Chondrocyte (in vitro differentiated cells): ENCODE results near the gene CALHM5. TPM values are rescaled to one million over a fixed set of nuclear protein-coding genes. Genes with fewer than 3 reads are reported as not detected.

Experiments
- DNase-seq: peaks from one replicate; pipeline ENCODE4 v3.0.0; 2021; ENCODE audit warnings: mixed read lengths, low spot score
- H3K27ac Mint-ChIP-seq: one replicate; pipeline ENCODE4 v1.8.0; 2021; ENCODE audit warnings: mild to moderate bottlenecking, moderate library complexity, mixed read lengths; ENCODE audit not compliant: unreplicated experiment
- H3K27me3 Mint-ChIP-seq: 2 replicates; pipeline ENCODE4 v1.8.0; 2021; ENCODE audit warnings: low read depth, mixed read lengths
- H3K36me3 Mint-ChIP-seq: 2 replicates; pipeline ENCODE4 v1.8.0; 2021; ENCODE audit warnings: low read depth, mixed read lengths
- H3K4me1 Mint-ChIP-seq: 2 replicates; pipeline ENCODE4 v1.8.0; 2021; ENCODE audit warnings: low read depth, mild to moderate bottlenecking, mixed read lengths
- H3K4me3 Mint-ChIP-seq: one replicate; pipeline ENCODE4 v1.8.0; 2021; ENCODE audit warnings: mild to moderate bottlenecking, moderate library complexity, mixed read lengths; ENCODE audit not compliant: unreplicated experiment
- H3K9me3 Mint-ChIP-seq: 2 replicates; pipeline ENCODE4 v1.8.0; 2021; ENCODE audit warnings: low read depth, mixed read lengths
- total RNA-seq: library from RNA; stranded (reverse); gene quantifications from 3 replicates; pipeline ENCODE4 v1.2.1, GENCODE V29; 2021
- TF ChIP-seq, protein P1 (sequence below): fragments of 200-600 bp; sonication (generic); IDR thresholded peaks from 2 replicates; pipeline ENCODE4 v1.5.0; 2021; ENCODE audit warnings: antibody characterized with exemption, mild to moderate bottlenecking, moderate library complexity

CALHM5 gene
- total RNA-seq, 1 donor from 2014 or later = 10.8 TPM

DNA sequence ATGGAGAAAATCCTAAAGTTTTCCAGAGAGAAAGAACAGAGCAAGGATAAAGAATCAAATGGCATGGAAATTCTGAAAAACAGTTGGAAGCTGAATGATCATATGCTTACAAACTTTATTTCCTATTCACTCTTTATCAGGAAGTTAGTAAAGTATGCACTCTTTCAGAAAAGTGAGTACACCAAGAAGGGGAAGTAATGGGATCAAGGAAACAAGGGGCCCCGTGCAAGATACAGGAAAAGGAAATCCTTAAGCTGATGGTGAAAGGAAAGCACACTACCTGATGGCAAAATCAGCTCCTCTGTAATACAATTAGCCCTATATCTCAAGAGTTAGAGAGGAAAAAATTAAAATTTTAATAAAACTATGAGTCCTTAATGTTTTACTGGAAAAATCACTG lies 36.3 kb upstream of the CALHM5 start:
- TF ChIP-seq, protein P1, sequence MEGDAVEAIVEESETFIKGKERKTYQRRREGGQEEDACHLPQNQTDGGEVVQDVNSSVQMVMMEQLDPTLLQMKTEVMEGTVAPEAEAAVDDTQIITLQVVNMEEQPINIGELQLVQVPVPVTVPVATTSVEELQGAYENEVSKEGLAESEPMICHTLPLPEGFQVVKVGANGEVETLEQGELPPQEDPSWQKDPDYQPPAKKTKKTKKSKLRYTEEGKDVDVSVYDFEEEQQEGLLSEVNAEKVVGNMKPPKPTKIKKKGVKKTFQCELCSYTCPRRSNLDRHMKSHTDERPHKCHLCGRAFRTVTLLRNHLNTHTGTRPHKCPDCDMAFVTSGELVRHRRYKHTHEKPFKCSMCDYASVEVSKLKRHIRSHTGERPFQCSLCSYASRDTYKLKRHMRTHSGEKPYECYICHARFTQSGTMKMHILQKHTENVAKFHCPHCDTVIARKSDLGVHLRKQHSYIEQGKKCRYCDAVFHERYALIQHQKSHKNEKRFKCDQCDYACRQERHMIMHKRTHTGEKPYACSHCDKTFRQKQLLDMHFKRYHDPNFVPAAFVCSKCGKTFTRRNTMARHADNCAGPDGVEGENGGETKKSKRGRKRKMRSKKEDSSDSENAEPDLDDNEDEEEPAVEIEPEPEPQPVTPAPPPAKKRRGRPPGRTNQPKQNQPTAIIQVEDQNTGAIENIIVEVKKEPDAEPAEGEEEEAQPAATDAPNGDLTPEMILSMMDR = no peak
- Mint-ChIP-seq H3K27me3 (no peaks in the 10 kb centered on the region), H3K4me3 (no peak overlapping the region), H3K36me3 (no peaks in the 10 kb centered on the region), H3K27ac (no peak overlapping the region), H3K4me1 (peaks cover 5% of the 10 kb centered on the region), H3K9me3 (no peaks in the 10 kb centered on the region)
- no peak for DNase-seq

DNA sequence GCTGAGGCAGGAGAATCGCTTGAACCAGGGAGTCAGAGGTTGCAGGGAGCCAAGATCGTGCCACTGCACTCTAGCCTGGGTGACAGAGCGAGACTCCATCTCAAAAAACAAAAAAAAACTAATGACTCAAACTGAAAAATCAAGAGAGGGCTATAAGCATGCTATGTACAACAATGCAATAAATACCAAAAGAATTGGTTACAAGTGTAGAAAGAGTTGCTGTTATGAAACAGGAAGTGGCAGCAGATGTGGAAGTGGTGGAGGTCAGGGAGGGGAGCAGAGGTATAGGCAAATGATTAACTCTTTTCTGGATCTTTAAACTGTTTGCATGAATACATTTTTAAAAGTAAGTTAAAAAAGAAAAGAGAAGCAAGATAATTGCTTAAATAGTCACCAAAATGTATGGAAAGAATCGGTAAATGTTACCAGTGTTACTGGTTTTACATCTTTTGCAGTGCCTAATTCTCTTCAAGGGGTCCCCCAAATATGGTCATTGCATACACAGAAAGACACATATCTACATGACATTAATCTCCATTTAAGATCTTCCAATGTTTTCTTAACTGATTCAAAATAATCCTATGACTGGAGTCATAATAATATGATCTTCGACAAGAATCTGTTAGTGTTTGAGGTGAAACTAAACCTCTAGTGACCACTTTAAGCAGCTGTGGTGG lies 35.3 kb upstream of the CALHM5 start:
- TF ChIP-seq, protein P1 = no peak
- Mint-ChIP-seq H3K4me1 (peaks cover 5% of the 10 kb centered on the region), H3K36me3 (no peaks in the 10 kb centered on the region), H3K27ac (no peak overlapping the region), H3K4me3 (no peak overlapping the region), H3K27me3 (no peaks in the 10 kb centered on the region), H3K9me3 (no peaks in the 10 kb centered on the region)
- no peak for DNase-seq

DNA sequence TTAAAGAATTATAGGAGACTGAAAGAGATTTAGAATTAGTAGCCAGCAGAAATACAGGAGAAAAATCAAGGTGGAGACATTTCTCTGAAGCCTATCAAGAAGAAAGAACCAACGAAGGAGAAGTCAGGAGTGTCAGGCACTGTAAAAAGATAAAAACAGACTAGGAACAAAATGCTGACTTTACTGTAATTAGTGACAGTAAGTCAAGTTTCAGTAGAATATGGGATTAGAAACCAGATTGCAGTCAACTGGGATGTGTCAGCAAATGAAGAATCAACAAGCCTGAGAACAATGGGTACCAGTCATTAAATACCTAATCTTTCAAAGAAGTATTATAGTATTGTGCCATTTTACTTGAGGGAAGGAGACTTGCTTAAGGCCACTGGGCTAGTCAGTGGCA lies 28.7 kb upstream of the CALHM5 start:
- H3K4me3 Mint-ChIP-seq = no peak overlapping the region
- TF ChIP-seq, protein P1 = no peak
- peaks cover 5% of the 10 kb centered on the region for H3K4me1 Mint-ChIP-seq
- no peak overlapping the region for H3K27ac Mint-ChIP-seq
- H3K9me3 Mint-ChIP-seq = no peaks in the 10 kb centered on the region
- DNase-seq = no peak
- no peaks in the 10 kb centered on the region for H3K36me3 Mint-ChIP-seq
- no peaks in the 10 kb centered on the region for H3K27me3 Mint-ChIP-seq

DNA sequence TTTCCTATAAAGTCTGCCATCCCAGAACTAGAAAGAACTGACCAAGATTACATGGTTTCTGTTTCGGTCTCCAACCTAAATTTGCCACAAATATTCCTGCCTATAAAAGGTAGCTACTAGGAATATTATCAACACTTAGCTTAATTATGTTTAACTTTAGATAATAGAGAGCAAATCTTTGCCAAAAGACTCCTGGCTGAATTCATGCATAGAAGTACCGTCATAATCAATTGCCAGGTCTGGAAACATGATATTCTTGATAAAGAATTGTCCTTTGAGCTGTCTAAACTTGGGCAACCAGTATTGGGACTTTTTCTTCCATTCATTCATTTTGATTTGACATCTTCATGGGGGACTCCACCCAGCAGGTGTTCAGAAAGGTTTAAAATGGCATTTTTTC lies 27.8 kb upstream of the CALHM5 start:
- Mint-ChIP-seq H3K27ac (no peak overlapping the region), H3K4me3 (no peak overlapping the region), H3K9me3 (peaks cover 5% of the 10 kb centered on the region), H3K36me3 (no peaks in the 10 kb centered on the region), H3K27me3 (no peaks in the 10 kb centered on the region), H3K4me1 (peaks cover 5% of the 10 kb centered on the region)
- DNase-seq = no peak
- TF ChIP-seq, protein P1 = no peak

DNA sequence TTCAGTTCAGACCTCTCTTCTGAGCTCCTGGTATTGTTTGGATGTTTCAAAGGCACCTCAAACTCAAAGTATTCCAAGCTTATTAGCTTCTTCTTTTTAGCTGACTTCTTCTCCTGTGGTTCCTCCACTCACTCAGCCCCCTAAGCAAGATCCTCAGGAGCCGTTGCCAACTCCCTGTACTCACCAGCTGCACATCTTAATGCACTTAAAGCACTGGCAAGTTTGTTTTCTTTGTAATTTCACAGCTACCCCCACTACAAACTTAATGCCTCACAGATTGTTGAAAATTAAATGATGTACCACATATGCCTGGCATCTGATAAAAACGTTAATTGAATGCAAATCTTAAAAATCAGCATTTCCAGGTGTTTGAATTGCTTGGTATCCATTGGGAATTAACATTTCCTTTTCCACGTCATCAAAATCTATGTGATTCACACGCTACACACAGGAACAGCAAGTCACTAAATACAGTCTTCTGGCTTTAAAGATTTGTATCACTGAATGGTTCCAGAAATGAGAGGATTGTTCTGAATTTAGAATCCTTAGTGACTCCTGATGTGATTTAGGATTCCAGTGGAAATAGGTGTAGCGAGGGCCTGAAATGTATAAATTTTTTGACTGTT lies 25.8 kb upstream of the CALHM5 start:
- peaks cover 9% of the 10 kb centered on the region for H3K36me3 Mint-ChIP-seq
- TF ChIP-seq, protein P1 = no peak
- DNase-seq = no peak

More for the DNA sequence above, 25.8 kb upstream of the CALHM5 start:
- Mint-ChIP-seq H3K27me3 (no peaks in the 10 kb centered on the region), H3K27ac (no peak overlapping the region), H3K4me3 (no peak overlapping the region), H3K4me1 (peaks cover 5% of the 10 kb centered on the region), H3K9me3 (peaks cover 15% of the 10 kb centered on the region)
